IPS-NIHi11 (cell line): Measurements from ENCODE around the gene CEACAM6.

Experiments
- DNase-seq: peaks from one replicate; pipeline ENCODE4 v3.0.0; 2012; ENCODE audit warnings: mixed read lengths, low spot score

Gene CEACAM6

GRCh38 chr19:41799444-41800000 is 44.2 kb downstream of the CEACAM6 start:
- no peak for DNase-seq

GRCh38 chr19:41801031-41801430 is 45.7 kb downstream of the CEACAM6 start:
- DNase-seq: no peak

GRCh38 chr19:41801792-41802211 is 46.5 kb downstream of the CEACAM6 start:
- DNase-seq: no peak

GRCh38 chr19:41802770-41803169 is 47.4 kb downstream of the CEACAM6 start:
- DNase-seq: no peak

- DNase-seq: no peak
Observed at GRCh38 chr19:41804336-41804735, 49.0 kb downstream of the CEACAM6 start.

- no peak for DNase-seq
Observed at GRCh38 chr19:41807176-41807575, 51.8 kb downstream of the CEACAM6 start.

- DNase-seq: no peak
Observed at GRCh38 chr19:41808663-41809566, 53.6 kb downstream of the CEACAM6 start.

- DNase-seq: no peak
Observed at GRCh38 chr19:41810301-41810700, 55.0 kb downstream of the CEACAM6 start.

GRCh38 chr19:41811036-41811435 is 55.7 kb downstream of the CEACAM6 start:
- no peak for DNase-seq

GRCh38 chr19:41811981-41812380 is 56.7 kb downstream of the CEACAM6 start:
- DNase-seq: no peak

- no peak for DNase-seq
Observed at GRCh38 chr19:41813911-41814310, 58.6 kb downstream of the CEACAM6 start.

- no peak for DNase-seq
Observed at GRCh38 chr19:41815301-41815700, 60.0 kb downstream of the CEACAM6 start.

- no peak for DNase-seq
Observed at GRCh38 chr19:41816761-41817160, 61.4 kb downstream of the CEACAM6 start.

GRCh38 chr19:41821003-41821735 is 65.8 kb downstream of the CEACAM6 start:
- peak; percentile 77 for DNase-seq
